IMR-90 (cell line): Measurements from ENCODE around the gene CCR8. TPM values are rescaled to one million over a fixed set of nuclear protein-coding genes. Genes with fewer than 3 reads are reported as not detected.

ENCODE experiments used
- ATAC-seq: fragments of 200-7000 bp; cut with Tn5 transposase; 2 replicates; pipeline ENCODE4 v1.9.1; 2020; ENCODE audit warnings: low read depth, mild to moderate bottlenecking, moderate library complexity
- BruUV-seq: library from RNA; stranded (reverse); fragments of 400-500 nt; replicated peaks from 2 replicates; lab custom pipeline; 2021; lab: Mats Ljungman, UMichigan
- CTCF ChIA-PET: fragments of 300-600 bp; formaldehyde crosslinking; extraction: SDS; loops from one replicate; lab custom pipeline; 2021; ENCODE audit warnings: antibody characterized with exemption; lab: Yijun Ruan, JAX
- POLR2A ChIA-PET: fragments of 300-600 bp; sonication (Branson Sonifier 250); formaldehyde crosslinking; loops from one replicate; lab custom pipeline; 2022; ENCODE audit warnings: antibody characterized with exemption; ENCODE audit not compliant: unreplicated experiment; lab: Charles Lee
- DNase-seq: peaks from one replicate; pipeline ENCODE4 v3.0.0; 2013
- H2AFZ ChIP-seq: replicated peaks from 2 replicates; pipeline ENCODE3; 2013; ENCODE audit warnings: low read length, mild to moderate bottlenecking; ENCODE audit not compliant: poor library complexity
- H2AK5ac ChIP-seq: 2 replicates; pipeline ENCODE4 v1.6.1; 2013; ENCODE audit warnings: low read depth, low read length, inconsistent platforms
- H2AK9ac ChIP-seq: replicated peaks from 2 replicates; pipeline ENCODE3; 2013; ENCODE audit warnings: mild to moderate bottlenecking, low read depth, low read length, moderate library complexity; ENCODE audit not compliant: poor library complexity
- H2BK120ac ChIP-seq: 2 replicates; pipeline ENCODE4 v1.6.1; 2013; ENCODE audit warnings: low read depth, low read length, inconsistent platforms
- H2BK15ac ChIP-seq: 3 replicates; pipeline ENCODE4 v1.6.1; 2013; ENCODE audit warnings: low read depth, low read length, inconsistent platforms
- H2BK20ac ChIP-seq: 2 replicates; pipeline ENCODE4 v1.6.1; 2013; ENCODE audit warnings: low read depth, mild to moderate bottlenecking, inconsistent platforms, low read length, moderate library complexity
- H2BK5ac ChIP-seq: 2 replicates; pipeline ENCODE4 v1.6.1; 2013; ENCODE audit warnings: mild to moderate bottlenecking, low read depth, low read length, inconsistent platforms; ENCODE audit not compliant: poor library complexity, severe bottlenecking
- H3K14ac ChIP-seq: replicated peaks from 2 replicates; pipeline ENCODE4 v1.6.1; 2013; ENCODE audit warnings: low read depth, low read length, inconsistent platforms
- H3K18ac ChIP-seq: 2 replicates; pipeline ENCODE4 v1.6.1; 2013; ENCODE audit warnings: low read depth, low read length, control low read depth
- H3K23ac ChIP-seq: 2 replicates; pipeline ENCODE4 v1.6.1; 2013; ENCODE audit warnings: low read depth, low read length, inconsistent platforms
- H3K27ac ChIP-seq: 2 replicates; pipeline ENCODE4 v1.5.1; 2013; ENCODE audit warnings: mild to moderate bottlenecking, control low read depth, low read length; ENCODE audit not compliant: insufficient read depth
- H3K27me3 ChIP-seq: 2 replicates; pipeline ENCODE4 v1.6.1; 2013; ENCODE audit warnings: low read length; ENCODE audit not compliant: control insufficient read depth, insufficient read depth
- H3K36me3 ChIP-seq: 2 replicates; pipeline ENCODE4 v1.6.1; 2013; ENCODE audit warnings: low read length, mixed read lengths; ENCODE audit not compliant: control insufficient read depth, insufficient read depth
- H3K4ac ChIP-seq: 2 replicates; pipeline ENCODE4 v1.6.1; 2013; ENCODE audit warnings: low read depth, low read length, inconsistent platforms
- H3K4me1 ChIP-seq: 2 replicates; pipeline ENCODE4 v1.6.1; 2013; ENCODE audit warnings: low read length, mixed read lengths; ENCODE audit not compliant: control insufficient read depth, insufficient read depth
- H3K4me2 ChIP-seq: 2 replicates; pipeline ENCODE4 v1.6.1; 2013; ENCODE audit warnings: low read depth, mild to moderate bottlenecking, control low read depth, low read length, moderate library complexity
- H3K4me3 ChIP-seq: 2 replicates; pipeline ENCODE4 v1.5.1; 2013; ENCODE audit warnings: low read depth, mild to moderate bottlenecking, control low read depth, low read length, moderate library complexity; ENCODE audit not compliant: insufficient read depth
- H3K56ac ChIP-seq: 2 replicates; pipeline ENCODE4 v1.6.1; 2013; ENCODE audit warnings: low read length, inconsistent platforms; ENCODE audit not compliant: insufficient read depth; ENCODE audit errors: extremely low read depth
- H3K79me1 ChIP-seq, 2 experiments: 2 replicates each; pipeline ENCODE4 v1.6.1; 2013; ENCODE audit warnings: low read length in 2 of 2, inconsistent platforms in 1 of 2, low read depth in 1 of 2
- H3K9ac ChIP-seq: 2 replicates; pipeline ENCODE4 v1.6.1; 2013; ENCODE audit warnings: low read depth, low read length, control low read depth
- H3K9me1 ChIP-seq: 2 replicates; pipeline ENCODE4 v1.6.1; 2013; ENCODE audit warnings: low read length, inconsistent platforms; ENCODE audit not compliant: insufficient read depth
- H3K9me3 ChIP-seq: 2 replicates; pipeline ENCODE4 v1.6.1; 2013; ENCODE audit warnings: low read length; ENCODE audit not compliant: control insufficient read depth, insufficient read depth
- H4K20me1 ChIP-seq: 2 replicates; pipeline ENCODE4 v1.6.1; 2013; ENCODE audit warnings: low read length, inconsistent platforms; ENCODE audit not compliant: insufficient read depth
- H4K5ac ChIP-seq: 2 replicates; pipeline ENCODE4 v1.6.1; 2013; ENCODE audit warnings: mild to moderate bottlenecking, low read depth, low read length, control low read depth
- H4K8ac ChIP-seq, 2 experiments: 2 replicates each; pipeline ENCODE4 v1.6.1; 2013; ENCODE audit warnings: low read depth in 2 of 2, low read length in 2 of 2, control low read depth in 1 of 2, inconsistent platforms in 1 of 2
- H4K91ac ChIP-seq: 2 replicates; pipeline ENCODE4 v1.6.1; 2013; ENCODE audit warnings: low read depth, low read length, inconsistent platforms; ENCODE audit not compliant: insufficient read depth
- BHLHE40 ChIP-seq: fragments of 150-350 bp; IDR thresholded peaks from 2 replicates; pipeline ENCODE4 v1.6.1; 2016; ENCODE audit warnings: mild to moderate bottlenecking, low read depth, low read length
- CEBPB ChIP-seq: IDR thresholded peaks from 2 replicates; pipeline ENCODE4 v1.6.1; 2012; ENCODE audit warnings: low read depth, low read length, improper control_type of control experiment
- CHD1 ChIP-seq: IDR thresholded peaks from 2 replicates; pipeline ENCODE4 v1.6.1; 2012; ENCODE audit warnings: low read depth, low read length, improper control_type of control experiment
- CTCF ChIP-seq: conservative IDR thresholded peaks from 2 replicates; pipeline ENCODE4 v1.5.1; 2012; ENCODE audit warnings: mild to moderate bottlenecking, low read depth, low read length, improper control_type of control experiment
- ELK1 ChIP-seq: fragments of 150-350 bp; IDR thresholded peaks from 2 replicates; pipeline ENCODE4 v1.6.1; 2016; ENCODE audit warnings: low read depth, mild to moderate bottlenecking, low read length, moderate library complexity, borderline replicate concordance
- FOS ChIP-seq: fragments of 150-350 bp; IDR thresholded peaks from 2 replicates; pipeline ENCODE4 v1.6.1; 2016; ENCODE audit warnings: low read depth, low read length
- MAFK ChIP-seq: IDR thresholded peaks from 2 replicates; pipeline ENCODE4 v1.6.1; 2012; ENCODE audit warnings: low read depth, low read length, improper control_type of control experiment
- MAZ ChIP-seq: IDR thresholded peaks from 2 replicates; pipeline ENCODE4 v1.6.1; 2012; ENCODE audit warnings: low read depth, mild to moderate bottlenecking, low read length, improper control_type of control experiment, moderate library complexity, borderline replicate concordance
- MXI1 ChIP-seq: IDR thresholded peaks from 2 replicates; pipeline ENCODE4 v1.6.1; 2012; ENCODE audit warnings: low read depth, mild to moderate bottlenecking, low read length, moderate library complexity, borderline replicate concordance
- NFE2L2 ChIP-seq: fragments of 150-350 bp; IDR thresholded peaks from 2 replicates; pipeline ENCODE4 v1.6.1; 2016; ENCODE audit warnings: low read depth, mild to moderate bottlenecking, low read length
- POLR2A ChIP-seq: IDR thresholded peaks from 2 replicates; pipeline ENCODE4 v1.6.1; 2012; ENCODE audit warnings: mild to moderate bottlenecking, low read depth, low read length
- RAD21 ChIP-seq: IDR thresholded peaks from 2 replicates; pipeline ENCODE4 v1.6.1; 2012; ENCODE audit warnings: low read length, improper control_type of control experiment
- RCOR1 ChIP-seq: IDR thresholded peaks from 2 replicates; pipeline ENCODE4 v1.6.1; 2012; ENCODE audit warnings: mild to moderate bottlenecking, low read length, improper control_type of control experiment; ENCODE audit not compliant: insufficient replicate concordance
- RFX5 ChIP-seq: IDR thresholded peaks from 2 replicates; pipeline ENCODE4 v1.8.0; 2012; ENCODE audit warnings: low read depth, mild to moderate bottlenecking, low read length, moderate library complexity
- SMC3 ChIP-seq: fragments of 150-350 bp; IDR thresholded peaks from 2 replicates; pipeline ENCODE4 v1.6.1; 2016; ENCODE audit warnings: low read depth, mild to moderate bottlenecking, antibody characterized with exemption, low read length, moderate library complexity
- USF2 ChIP-seq: fragments of 150-350 bp; IDR thresholded peaks from 2 replicates; pipeline ENCODE4 v1.6.1; 2017; ENCODE audit warnings: mild to moderate bottlenecking, antibody characterized with exemption, low read length, low read depth
- dilution Hi-C: fragments of 300-500 bp; cut with HindIII; formaldehyde crosslinking; loops from one replicate; pipeline ENCODE4 v1.14.3; 2018; ENCODE audit warnings: low sequenced_read_pairs; ENCODE audit not compliant: unreplicated experiment
- in situ Hi-C: fragments of 300-500 bp; cut with MboI; formaldehyde crosslinking; loops from 3 replicates; pipeline ENCODE4 v1.14.3; 2019; ENCODE audit warnings: low sequenced_read_pairs, inconsistent platforms, mixed read lengths
- intact Hi-C: fragments of 100-400 bp; cut with micrococcal nuclease; formaldehyde crosslinking; loops from 2 replicates; pipeline ENCODE4 v1.10.0; 2022
- polyA plus RNA-seq, 3 experiments: library from polyadenylated mRNA; depleted of rRNA; stranded (reverse); fragments of >200 nt; gene quantifications; 2 replicates each; pipeline ENCODE4 v1.2.3, GENCODE V29; 2012; ENCODE audit warnings: low replicate concordance in 1 of 3
- total RNA-seq: library from RNA; depleted of rRNA; stranded (reverse); fragments of >200 nt; gene quantifications from 2 replicates; pipeline ENCODE4 v1.2.3, GENCODE V29; 2012

Gene CCR8
- total and polyA plus RNA-seq, 2 of the 4 experiments (the other 2 are of a cell fraction): not detected

- in situ Hi-C loops: no loop called here
- H3K14ac ChIP-seq: no peak overlapping the region
- no peak overlapping the region for H3K4me3 ChIP-seq
- no peaks in the 10 kb centered on the region for H3K9me3 ChIP-seq
- dilution Hi-C loops: no loop called here
- H3K4ac ChIP-seq: no peak overlapping the region
- TF ChIP-seq FOS: no peak
- TF ChIP-seq MAZ: no peak
- TF ChIP-seq RCOR1: no peak
- no peak for TF ChIP-seq POLR2A
- no peak for TF ChIP-seq CEBPB
- TF ChIP-seq CHD1: no peak
- TF ChIP-seq MAFK: no peak
- TF ChIP-seq NFE2L2: no peak
- TF ChIP-seq RAD21: no peak
- TF ChIP-seq SMC3: no peak
- no peak for TF ChIP-seq BHLHE40
- no peak for TF ChIP-seq CTCF
- no peak for TF ChIP-seq RFX5
- TF ChIP-seq USF2: no peak
- no peak for TF ChIP-seq MXI1
- no peak for TF ChIP-seq ELK1
- no peak overlapping the region for H2AK5ac ChIP-seq
- H3K36me3 ChIP-seq: no peaks in the 10 kb centered on the region
- no peak overlapping the region for H4K5ac ChIP-seq
- POLR2A ChIA-PET: no interaction called here
- H4K20me1 ChIP-seq: no peaks in the 10 kb centered on the region
- no peak overlapping the region for H2BK20ac ChIP-seq
- BruUV-seq: no TSS peak
- ATAC-seq: no peak
- no peak overlapping the region for H4K91ac ChIP-seq
- no peaks in the 10 kb centered on the region for H3K4me1 ChIP-seq
- no peak overlapping the region for H3K56ac ChIP-seq
- no peak overlapping the region for H2AK9ac ChIP-seq
- no peak overlapping the region for H2BK120ac ChIP-seq
- H3K27me3 ChIP-seq: no peaks in the 10 kb centered on the region
- H4K8ac ChIP-seq: no peak overlapping the region
- no peak overlapping the region for H3K18ac ChIP-seq
- intact Hi-C loops: no loop called here
- DNase-seq: no peak
- no peaks in the 10 kb centered on the region for H3K79me1 ChIP-seq
- CTCF ChIA-PET: no interaction called here
- no peak overlapping the region for H2AFZ ChIP-seq
- no peaks in the 10 kb centered on the region for H3K9me1 ChIP-seq
- no peak overlapping the region for H3K4me2 ChIP-seq
- no peak overlapping the region for H3K27ac ChIP-seq
- no peak overlapping the region for H3K23ac ChIP-seq
- no peak overlapping the region for H3K9ac ChIP-seq
- H2BK5ac ChIP-seq: no peak overlapping the region
- H2BK15ac ChIP-seq: no peak overlapping the region
Measured at GRCh38 chr3:39313289-39313688, 16.2 kb upstream of the CCR8 start.
